HG03103 (cell line): Measurements from ENCODE around the gene DNAJA1.

Source experiments
- ATAC-seq: cut with Tn5 transposase; IDR thresholded peaks from one replicate; pipeline ENCODE4 v1.9.1; 2021; ENCODE audit warnings: low read depth; ENCODE audit not compliant: unreplicated experiment

DNAJA1 gene

GRCh38 chr9:33025572-33026342 lies 684 bp downstream of the DNAJA1 start:
- ATAC-seq: peak; percentile 30

- ATAC-seq: no peak
These were observed 4.2 kb downstream of the DNAJA1 start for GRCh38 chr9:33029231-33029786.

- ATAC-seq: no peak
These were observed 5.2 kb downstream of the DNAJA1 start for GRCh38 chr9:33030285-33030684.

- ATAC-seq: no peak
These were observed 7.2 kb downstream of the DNAJA1 start for GRCh38 chr9:33032292-33032691.

DNA sequence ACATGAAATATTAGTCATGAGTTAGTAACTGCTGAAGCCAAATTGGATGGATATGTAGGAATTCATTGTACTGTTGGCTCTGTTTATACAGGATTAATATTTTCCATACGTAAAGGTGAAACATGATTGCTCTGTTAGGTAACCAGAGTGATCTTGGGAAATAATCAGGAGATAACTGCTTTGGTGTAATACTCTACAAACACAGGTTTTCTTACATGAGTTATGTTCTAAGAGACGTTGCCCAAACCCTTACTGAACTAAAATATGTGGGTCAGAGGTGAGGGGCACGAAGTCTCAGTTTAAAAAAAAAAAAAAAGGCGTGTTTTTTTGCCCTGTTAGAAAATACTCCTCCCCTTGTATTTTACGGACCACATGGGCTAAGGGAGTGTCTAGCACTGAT lies 7.8 kb downstream of the DNAJA1 start:
- no peak for ATAC-seq

DNA sequence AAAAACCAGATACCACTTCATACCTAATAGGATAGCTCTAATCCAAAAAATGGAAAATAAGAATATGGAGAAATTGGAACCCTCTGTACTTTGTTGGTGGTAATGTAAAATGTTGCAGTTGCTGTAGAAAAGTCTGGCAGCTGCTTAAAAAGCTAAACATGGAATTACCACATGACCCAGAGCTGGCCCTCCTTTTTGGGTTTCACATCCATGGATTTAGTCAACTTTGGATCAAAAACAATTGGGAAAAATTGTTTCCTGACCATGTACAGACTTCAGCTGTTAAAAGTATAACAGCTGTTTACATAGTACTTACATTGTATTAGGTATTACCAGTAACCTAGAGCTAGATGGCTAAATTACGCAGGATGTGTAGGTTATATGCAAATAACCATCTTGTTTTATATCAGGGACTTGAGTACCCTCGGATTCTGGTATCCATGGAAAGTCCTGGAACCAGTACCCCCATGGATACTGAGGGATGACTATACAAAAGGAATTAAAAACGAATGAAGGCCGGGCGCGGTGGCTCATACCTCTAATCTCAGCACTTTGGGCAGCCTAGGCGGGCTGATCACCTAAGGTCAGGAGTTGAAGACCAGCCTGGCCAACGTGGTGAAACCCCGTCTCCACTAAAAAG lies 15.8 kb downstream of the DNAJA1 start:
- no peak for ATAC-seq

DNA sequence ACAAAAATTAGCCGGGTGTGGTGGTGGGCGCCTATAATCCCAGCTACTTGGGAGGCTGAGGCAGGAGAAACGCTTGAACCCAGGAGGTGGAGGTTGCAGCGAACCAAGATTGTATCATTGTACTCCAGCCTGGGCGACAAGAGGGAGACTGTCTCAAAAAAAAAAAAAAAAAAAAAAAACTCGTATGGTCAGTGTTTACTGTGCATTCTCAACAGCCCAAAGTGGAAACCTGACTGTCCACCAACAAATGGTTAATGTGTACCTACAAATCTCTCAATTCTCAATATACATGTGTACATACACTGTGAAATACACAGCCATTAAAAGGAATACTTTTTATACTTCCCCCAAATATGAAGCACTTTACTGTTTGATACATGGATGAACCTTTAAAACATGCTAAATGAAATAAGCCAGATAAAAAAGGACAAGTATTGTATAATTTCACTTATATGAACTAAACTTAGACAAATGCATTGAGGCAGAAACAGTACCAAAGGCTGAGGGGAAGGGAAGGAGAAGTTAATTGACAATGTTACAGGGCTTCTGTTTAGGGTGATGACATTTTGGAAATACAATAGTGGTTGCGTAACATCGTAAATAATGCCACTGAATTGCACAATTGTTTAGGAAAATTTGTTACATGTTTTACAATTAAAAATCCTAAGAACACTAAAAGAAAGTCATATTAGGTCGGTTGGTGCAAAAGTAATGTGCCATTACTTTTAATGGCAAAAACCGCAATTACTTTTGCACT lies 16.5 kb downstream of the DNAJA1 start:
- no peak for ATAC-seq

GRCh38 chr9:33042473-33042872 lies 17.4 kb downstream of the DNAJA1 start:
- no peak for ATAC-seq

GRCh38 chr9:33043671-33044070 lies 18.6 kb downstream of the DNAJA1 start:
- ATAC-seq: no peak

DNA sequence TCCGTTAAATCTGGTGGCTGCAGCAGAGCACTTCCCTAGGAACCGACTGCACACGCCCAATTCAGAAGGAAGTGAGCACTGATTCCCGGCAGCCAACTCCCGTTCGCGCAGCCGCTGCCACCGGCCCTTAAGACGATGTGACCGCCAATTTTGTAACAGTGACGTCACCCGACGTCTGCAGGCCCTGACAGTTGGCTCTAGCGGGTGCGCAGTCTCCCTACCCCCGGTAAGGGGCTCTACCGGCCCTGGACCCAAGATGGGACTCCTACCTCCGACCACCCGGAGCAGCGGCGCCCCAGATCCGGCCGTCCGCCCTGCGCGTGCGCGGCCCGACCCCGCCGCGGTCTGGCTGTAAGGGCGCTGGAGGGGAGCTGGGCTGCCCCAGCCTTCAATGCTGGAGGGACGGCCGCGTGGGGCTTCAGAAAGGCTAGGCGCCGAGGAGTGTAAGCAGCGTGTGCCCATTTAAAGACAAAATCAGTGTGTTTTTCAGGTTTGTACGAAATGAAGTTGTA lies 19.1 kb downstream of the DNAJA1 start:
- ATAC-seq: peak; percentile 86

DNA sequence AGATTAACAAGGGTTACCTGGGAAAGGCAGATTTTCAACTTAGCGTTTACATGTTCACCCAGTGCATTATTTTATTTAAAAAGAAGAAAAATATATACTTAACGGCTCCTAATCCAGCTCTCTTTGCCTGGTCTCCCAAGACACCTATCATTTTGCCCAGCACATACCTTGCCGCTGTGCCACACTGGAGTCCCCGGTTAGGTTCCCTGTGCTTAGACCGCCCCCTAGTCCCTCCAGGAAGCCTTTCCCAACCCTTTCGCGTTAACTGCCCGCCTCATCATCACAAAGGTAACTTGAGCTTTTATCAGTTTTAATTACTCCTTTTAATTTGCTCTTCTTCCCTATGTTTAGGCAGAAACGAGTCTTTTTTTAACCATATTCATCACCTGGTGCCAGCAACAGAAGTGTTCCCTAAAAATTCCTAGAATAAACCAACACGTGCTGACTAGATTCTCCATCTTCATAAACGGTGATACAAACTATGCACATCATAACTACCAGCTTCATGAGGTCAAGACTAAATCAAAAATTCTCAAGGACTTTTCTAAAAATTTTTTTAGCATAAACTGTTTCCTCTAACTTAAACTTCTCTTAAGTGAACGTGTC lies 19.7 kb downstream of the DNAJA1 start:
- no peak for ATAC-seq

DNA sequence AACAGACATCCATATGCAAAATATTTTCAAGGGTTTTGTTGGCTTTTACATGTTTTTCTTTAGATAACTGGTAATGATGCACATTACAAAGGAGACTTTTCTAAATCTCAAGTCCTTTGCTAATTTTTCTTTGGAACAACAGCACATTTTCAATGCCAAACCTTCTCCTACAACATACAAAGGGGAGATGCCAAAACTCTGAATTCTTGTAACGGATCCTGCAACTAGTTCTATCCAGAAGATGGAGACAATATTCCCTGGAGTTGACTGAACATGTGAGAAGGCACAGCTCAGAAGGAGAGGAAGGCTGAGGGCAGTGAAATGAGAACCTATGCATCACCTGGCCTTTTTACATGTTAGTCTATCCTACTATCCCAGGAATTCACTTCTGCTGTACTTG lies 21.0 kb downstream of the DNAJA1 start:
- ATAC-seq: no peak

DNA sequence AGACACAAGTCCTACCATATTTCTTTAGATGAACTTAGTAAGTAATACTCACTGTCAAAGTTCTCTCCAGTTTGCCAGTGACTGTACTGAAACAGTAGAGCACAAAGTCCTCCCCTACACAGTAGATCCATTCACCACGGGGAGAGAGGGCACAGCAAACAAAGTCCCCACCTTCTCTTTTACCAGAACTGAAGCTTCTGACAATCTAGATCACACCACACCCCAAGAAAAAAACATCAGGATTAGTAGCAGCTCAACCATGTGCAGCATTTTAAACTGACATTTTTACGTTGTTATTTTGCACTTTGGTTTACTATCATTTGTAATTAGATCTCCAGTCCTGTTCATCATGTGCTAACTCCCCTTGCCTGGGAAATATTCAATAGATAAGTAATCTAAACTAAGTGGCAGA lies 23.0 kb downstream of the DNAJA1 start:
- ATAC-seq: no peak

DNA sequence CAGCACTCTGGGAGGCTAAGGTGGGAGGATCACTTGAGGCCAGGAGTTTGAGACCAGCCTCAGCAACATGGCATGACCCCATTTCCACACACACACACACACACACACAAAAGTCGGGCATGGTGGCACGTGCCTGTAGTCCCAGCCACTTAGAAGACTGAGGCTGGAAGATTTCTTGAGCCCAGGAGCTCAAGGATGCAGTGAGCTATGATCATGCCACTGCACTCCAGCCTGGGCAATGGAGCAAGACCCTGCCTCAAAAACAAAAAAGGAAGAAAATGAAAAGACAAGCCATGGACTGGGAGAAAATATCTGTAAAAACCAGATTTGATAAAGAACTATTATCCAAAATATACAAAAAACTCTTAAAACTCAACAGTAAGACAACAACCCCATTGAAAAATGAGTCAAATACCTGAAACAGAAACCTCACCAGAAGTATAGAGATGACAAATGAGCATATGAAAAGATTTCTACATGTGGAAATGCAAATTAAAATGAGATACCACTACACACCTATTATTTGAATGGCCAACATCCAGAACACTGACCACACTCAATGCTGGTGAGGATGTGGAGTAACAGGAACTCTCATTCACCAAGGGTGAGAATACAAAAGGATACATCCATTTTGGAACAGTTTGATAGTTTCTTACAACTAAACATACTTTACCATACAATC lies 24.7 kb downstream of the DNAJA1 start:
- peak; percentile 74 for ATAC-seq

GRCh38 chr9:33051144-33051543 lies 26.1 kb downstream of the DNAJA1 start:
- ATAC-seq: no peak

- ATAC-seq: peak; percentile 74
These were observed 40.3 kb downstream of the DNAJA1 start for GRCh38 chr9:33065157-33066076.

- ATAC-seq: no peak
These were observed 43.9 kb downstream of the DNAJA1 start for GRCh38 chr9:33068991-33069390.

- ATAC-seq: peak; percentile 99
These were observed 51.3 kb downstream of the DNAJA1 start, which contains the start of gene SMU1 for GRCh38 chr9:33076046-33077004. Gene SMU1 (minus strand): TSS chr9:33076674. CDS start chr9:33076608, 66 bp downstream.
